Endothelial cell of umbilical vein (primary cell): ENCODE measurements around the gene MYL11. TPM values are rescaled to one million over a fixed set of nuclear protein-coding genes. Genes with fewer than 3 reads are reported as not detected.

Experiments used
- BruUV-seq: library from RNA; stranded (reverse); fragments of 400-500 nt; replicated peaks from 2 replicates; lab custom pipeline; 2021; lab: Mats Ljungman, UMichigan
- CTCF ChIA-PET: fragments of 300-600, 350-600 bp; sonication (Branson Sonifier 250); formaldehyde crosslinking; loops from one replicate; lab custom pipeline; 2021; ENCODE audit warnings: antibody characterized with exemption, inconsistent platforms; lab: Charles Lee
- POLR2A ChIA-PET: fragments of 300-600, 350-600 bp; sonication (Branson Sonifier 250); formaldehyde crosslinking; loops from one replicate; lab custom pipeline; 2021; ENCODE audit warnings: antibody characterized with exemption, inconsistent platforms; lab: Charles Lee
- DNase-seq: peaks from one replicate; pipeline ENCODE4 v3.0.0-alpha.2; 2011; ENCODE audit warnings: low read depth, low spot score
- FAIRE-seq: peaks from 2 replicates; lab custom pipeline; 2011; peaks lifted over from hg19 to GRCh38; lab: Jason Lieb, UNC
- H2AFZ ChIP-seq: 2 replicates; pipeline ENCODE4 v1.6.0; 2012; ENCODE audit warnings: low read depth, low read length, control low read depth, inconsistent platforms
- H3K27ac ChIP-seq: 2 replicates; pipeline ENCODE4 v1.5.1; 2011; ENCODE audit warnings: low read depth, mild to moderate bottlenecking, control low read depth, low read length, moderate library complexity; ENCODE audit not compliant: insufficient read depth
- H3K27me3 ChIP-seq, 2 experiments: 2 replicates each; pipeline versions ENCODE4 v1.6.0 to v1.6.1; 2011; ENCODE audit warnings: low read length in 2 of 2, mixed read lengths in 1 of 2; ENCODE audit not compliant: control insufficient read depth in 2 of 2, insufficient read depth in 2 of 2
- H3K36me3 ChIP-seq, 2 experiments: 2 replicates in 1 of 2; 3 replicates in 1 of 2; pipeline ENCODE4 v1.5.1; 2011; ENCODE audit warnings: low read length in 2 of 2, mild to moderate bottlenecking in 1 of 2, moderate library complexity in 1 of 2; ENCODE audit not compliant: control insufficient read depth in 2 of 2, insufficient read depth in 2 of 2; ENCODE audit errors: extremely low read depth in 1 of 2
- H3K4me1 ChIP-seq: 3 replicates; pipeline ENCODE4 v1.5.1; 2011; ENCODE audit warnings: mild to moderate bottlenecking, low read length; ENCODE audit not compliant: control insufficient read depth, insufficient read depth; ENCODE audit errors: extremely low read depth
- H3K4me2 ChIP-seq: 2 replicates; pipeline ENCODE4 v1.6.1; 2011; ENCODE audit warnings: low read length, control low read depth, mixed read lengths; ENCODE audit not compliant: insufficient read depth
- H3K4me3 ChIP-seq, 3 experiments: fragments of 200-600 bp in 1 of 3; sonication (generic), shearing (Covaris generic) in 1 of 3; replicated peaks in 1 of 3; 2 replicates each; pipeline ENCODE4 v1.5.1; 2011 to 2016; ENCODE audit warnings: control low read depth in 3 of 3, low read length in 3 of 3, mild to moderate bottlenecking in 2 of 3, inconsistent platforms in 1 of 3, low read depth in 1 of 3, moderate library complexity in 1 of 3; ENCODE audit not compliant: insufficient read depth in 1 of 3
- H3K79me2 ChIP-seq: 2 replicates; pipeline ENCODE4 v1.6.0; 2012; ENCODE audit warnings: low read length, inconsistent platforms; ENCODE audit not compliant: control insufficient read depth, insufficient read depth
- H3K9ac ChIP-seq: replicated peaks from 2 replicates; pipeline ENCODE3; 2011; ENCODE audit warnings: low read length, control low read depth; ENCODE audit not compliant: insufficient read depth; ENCODE audit errors: extremely low read depth
- H3K9me1 ChIP-seq: replicated peaks from 3 replicates; pipeline ENCODE4 v1.6.0; 2011; ENCODE audit warnings: mild to moderate bottlenecking, low read length; ENCODE audit not compliant: control insufficient read depth, insufficient read depth; ENCODE audit errors: extremely low read depth
- H3K9me3 ChIP-seq: replicated peaks from 2 replicates; pipeline ENCODE4 v1.5.1; 2012; ENCODE audit warnings: low read length, inconsistent platforms; ENCODE audit not compliant: control insufficient read depth, insufficient read depth
- H4K20me1 ChIP-seq: replicated peaks from 2 replicates; pipeline ENCODE3; 2011; ENCODE audit warnings: mild to moderate bottlenecking, low read length; ENCODE audit not compliant: control insufficient read depth, insufficient read depth; ENCODE audit errors: extremely low read depth
- CTCF ChIP-seq, 2 donors: IDR thresholded peaks; 1 replicate in 1 of 2; 2 replicates in 1 of 2; pipeline ENCODE4 v1.5.1; 2011; ENCODE audit warnings: low read length in 2 of 2, mild to moderate bottlenecking in 2 of 2, moderate library complexity in 2 of 2, control low read depth in 1 of 2, inconsistent platforms in 1 of 2, low read depth in 1 of 2; ENCODE audit not compliant: insufficient read depth in 1 of 2; ENCODE audit errors: extremely low read depth in 1 of 2
- FOS ChIP-seq: IDR thresholded peaks from 2 replicates; pipeline ENCODE4 v1.6.1; 2011; ENCODE audit warnings: mild to moderate bottlenecking, low read length, moderate library complexity, borderline replicate concordance; ENCODE audit not compliant: insufficient read depth
- MAX ChIP-seq: IDR thresholded peaks from 2 replicates; pipeline ENCODE4 v1.6.1; 2011; ENCODE audit not compliant: insufficient read depth, insufficient read length
- POLR2A ChIP-seq: IDR thresholded peaks from 2 replicates; pipeline ENCODE4 v1.6.1; 2012; ENCODE audit warnings: low read depth, mild to moderate bottlenecking, control low read depth, low read length
- dilution Hi-C: fragments of 300-500 bp; cut with MboI; formaldehyde crosslinking; loops from one replicate; pipeline ENCODE4 v1.15.0; 2019; ENCODE audit warnings: low sequenced_read_pairs; ENCODE audit not compliant: extremely low pct_ligation_motif_present
- intact Hi-C: fragments of 100-400 bp; cut with micrococcal nuclease; formaldehyde crosslinking; loops from one replicate; pipeline ENCODE4 v1.10.0; 2022
- polyA plus RNA-seq, 4 experiments: library from polyadenylated mRNA; depleted of rRNA in 3 of 4; stranded (reverse) in 3 of 4; unstranded in 1 of 4; fragments of >200 nt; gene quantifications; 2 replicates each; pipeline versions ENCODE4 v1.2.1 to v1.2.3, GENCODE V29; 2011 to 2012; ENCODE audit warnings: missing spikeins in 1 of 4
- total RNA-seq: library from RNA; stranded (reverse); gene quantifications from 2 replicates; pipeline ENCODE4 v1.2.3, GENCODE V29; 2021

MYL11 gene
- total and polyA plus RNA-seq, 2 donors (not counting 3 experiments of a cell fraction or from before 2014, with no cell fraction given), result 1.3 TPM; not detected in 1

GRCh38 chr16:30353438-30354129, 21.0 kb upstream of the MYL11 start:
- Histone ChIP-seq H3K4me1 (peaks cover 32% of the 10 kb centered on the region), H3K4me3 (no peak overlapping the region), H3K9ac (peak overlapping the region; percentile 96), H3K36me3 (peaks cover 6 to 25% of the 10 kb centered on the region in 2 experiments), H3K9me1 (no peaks in the 10 kb centered on the region), H3K27ac (no peak overlapping the region), H3K79me2 (peaks cover 19% of the 10 kb centered on the region), H3K9me3 (no peaks in the 10 kb centered on the region), H4K20me1 (no peaks in the 10 kb centered on the region), H3K27me3 (no peaks in the 10 kb centered on the region), H2AFZ (no peak overlapping the region), H3K4me2 (peak overlapping the region; percentile 83)
- intact Hi-C loops, result loop anchor here (1.0 kb wide), 2 partner anchors 18 to 47 kb away; no protein-coding TSS in a partner anchor
- no peak for TF ChIP-seq POLR2A
- no peak for TF ChIP-seq CTCF (IDR thresholded peaks at IDR 0.05; ENCODE audit: extremely low read depth in 1 of 2, insufficient read depth in 1 of 2, low read depth in 1 of 2, low read length in 2 of 2)
- no peak for TF ChIP-seq MAX
- TF ChIP-seq FOS, result no peak
- POLR2A ChIA-PET, result interaction anchor here (0.6 kb wide), 1 partner anchor 17 kb away, joined by 3 read pairs; the partner anchor contains the start of gene TBC1D10B
- dilution Hi-C loops, result no loop called here
- no TSS peak for BruUV-seq
- DNase-seq (no peak), FAIRE-seq (no peak)
- CTCF ChIA-PET, result interaction anchor here (0.7 to 2.5 kb wide), 6 partner anchors 9 to 261 kb away, joined by 3 to 12 read pairs (median 4); no protein-coding TSS in a partner anchor
